Measurements from ENCODE around the gene GALC.
"Not testable (repeated sequence)": the region's sequence is repeated elsewhere in the genome, so short reads cannot be mapped to it uniquely, and the experiment has no call there.

GALC gene

DNA sequence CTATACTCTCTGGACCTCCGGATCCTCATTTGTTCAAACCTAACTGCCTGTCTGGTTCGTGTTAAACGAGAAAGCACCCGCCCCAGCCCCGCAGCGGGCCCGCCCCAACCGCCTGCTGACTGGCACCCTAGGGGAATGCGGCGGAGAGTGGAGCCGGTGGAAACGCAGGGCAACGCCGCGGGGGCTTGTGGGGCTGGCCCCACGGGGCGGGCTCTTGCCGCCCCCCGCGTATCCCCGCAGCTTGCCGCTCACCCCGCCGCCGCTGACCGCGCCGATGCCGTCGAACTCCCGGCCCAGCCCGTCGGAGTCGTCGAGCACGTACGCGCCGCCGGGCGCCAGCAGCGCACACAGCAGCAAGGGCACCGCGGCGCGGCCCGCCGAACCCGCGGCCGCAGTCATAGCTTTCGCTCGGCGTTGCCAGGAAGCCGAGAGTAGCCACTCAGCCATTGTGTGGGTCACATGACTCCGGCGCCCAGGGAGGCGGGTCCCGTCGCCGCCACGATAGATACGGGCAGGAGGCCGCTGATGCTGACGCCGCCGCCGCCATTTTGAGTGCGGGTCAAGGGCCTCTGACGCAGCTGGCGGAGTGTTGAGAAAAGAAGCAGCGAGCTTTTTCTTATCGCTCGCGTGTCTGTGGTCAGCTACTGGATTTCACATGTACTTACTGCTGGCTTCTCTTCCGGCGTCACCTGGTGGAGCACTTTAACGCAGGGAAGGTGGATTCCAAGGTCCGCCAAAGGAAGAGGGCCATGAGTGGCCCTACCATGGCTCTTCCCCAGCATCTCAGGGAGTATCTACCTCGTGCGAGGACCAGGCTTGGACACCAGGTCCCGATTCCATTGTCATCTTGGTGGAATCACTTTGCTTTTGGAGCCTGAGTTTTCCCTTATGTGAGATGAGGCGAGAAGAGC, at the start of gene GALC:
Gene GALC (minus strand): TSS at position 465 of the 911 bp plus-strand sequence. CDS start 18 bp downstream, at position 447.
- peak; percentile 91 for DNase-seq

DNA sequence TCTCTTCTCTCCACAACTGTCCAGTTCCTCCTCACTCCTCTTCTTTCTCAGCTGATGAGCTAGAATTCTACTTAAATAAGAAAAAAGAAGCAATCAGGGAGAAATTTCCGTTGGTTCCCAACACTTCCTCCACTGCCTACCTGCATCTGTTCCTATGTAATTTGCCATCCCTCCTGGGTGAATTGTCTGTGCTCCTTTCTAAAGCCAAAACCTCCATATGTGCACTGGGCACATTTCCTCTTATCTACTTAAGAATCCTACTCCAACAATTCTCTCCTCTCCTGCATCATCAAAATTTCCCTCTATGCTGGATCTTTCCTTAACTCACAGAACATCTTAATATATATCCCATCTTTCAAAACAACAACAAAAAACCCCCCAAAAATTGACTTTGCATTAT, 47.2 kb upstream of the GALC start:
- DNase-seq = no peak

DNA sequence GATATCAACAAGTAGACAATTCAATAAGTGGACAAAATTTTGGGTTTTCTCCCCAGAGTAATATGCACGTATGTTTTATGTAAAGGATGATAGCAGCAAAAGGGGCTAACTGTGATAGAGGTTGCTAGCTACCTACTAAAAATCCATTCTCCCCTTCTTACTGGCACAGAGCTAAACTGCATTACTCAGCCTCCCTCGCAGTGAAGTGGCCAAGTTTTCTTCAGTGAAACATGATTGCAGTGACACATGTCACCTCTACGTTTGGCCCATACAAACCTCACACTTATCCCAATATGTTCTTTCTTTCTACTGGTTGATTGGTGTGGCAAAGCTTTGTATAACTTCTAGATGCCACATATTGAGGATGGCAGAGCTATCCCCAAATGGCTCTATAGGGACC, 46.2 kb upstream of the GALC start:
- no peak for DNase-seq

DNA sequence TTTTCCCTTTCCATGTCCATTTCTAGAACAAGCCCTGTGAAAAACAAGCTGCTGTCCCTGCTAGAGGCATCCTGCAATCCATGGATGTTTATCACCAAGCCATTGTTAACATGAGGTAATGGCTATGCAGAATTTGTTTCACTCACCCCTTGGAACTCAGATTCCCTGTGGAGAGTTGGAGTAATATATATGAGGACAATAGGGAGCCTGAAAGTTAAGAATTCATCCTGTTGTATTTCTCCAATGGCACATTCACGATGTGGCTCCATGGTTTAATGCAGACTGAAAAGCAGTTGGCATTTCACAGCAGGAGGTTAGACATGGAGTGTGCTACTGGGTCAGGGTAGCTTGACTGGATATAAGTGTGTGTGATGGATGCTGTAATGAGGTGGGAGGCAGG, 44.3 kb upstream of the GALC start:
- no peak for DNase-seq

DNA sequence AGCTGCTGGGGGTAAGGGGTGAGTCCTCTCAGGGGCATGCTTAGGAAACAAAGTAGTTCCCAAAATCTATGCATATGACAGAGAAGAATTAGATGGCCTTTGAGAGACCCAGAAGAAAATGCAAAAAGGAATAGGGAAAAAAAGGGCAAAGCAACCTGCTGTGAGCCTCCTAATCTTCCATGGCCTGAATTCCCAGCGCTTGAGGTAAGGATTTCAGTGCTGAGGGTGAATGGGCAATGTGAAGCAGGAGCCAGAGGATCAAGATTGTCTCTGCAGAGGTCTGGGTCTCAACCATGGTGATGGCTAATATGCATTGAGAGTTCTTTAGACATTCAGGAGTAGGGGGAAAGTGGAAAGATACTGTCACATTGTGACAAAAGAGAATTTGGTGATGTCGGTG, 43.4 kb upstream of the GALC start:
- no peak for DNase-seq

DNA sequence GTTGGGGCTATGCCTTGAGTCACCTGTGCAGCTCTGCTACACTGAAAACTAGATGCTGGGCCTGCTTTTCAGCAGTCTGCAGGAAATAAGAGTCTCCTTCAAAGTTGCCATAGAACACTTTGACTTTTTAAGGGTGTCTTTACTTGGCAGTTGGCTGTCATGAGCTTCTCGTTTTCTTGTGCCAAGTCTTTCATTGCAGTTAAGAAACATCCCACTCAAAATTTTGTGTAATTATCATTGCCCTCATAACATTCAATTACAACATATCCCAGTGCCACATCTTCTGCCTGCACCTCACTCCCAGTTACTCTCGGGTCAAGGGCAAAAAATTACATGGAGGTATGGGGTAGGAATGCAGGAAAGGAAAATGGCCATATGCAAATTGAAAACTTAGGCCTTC, 41.1 kb upstream of the GALC start:
- DNase-seq = no peak

DNA sequence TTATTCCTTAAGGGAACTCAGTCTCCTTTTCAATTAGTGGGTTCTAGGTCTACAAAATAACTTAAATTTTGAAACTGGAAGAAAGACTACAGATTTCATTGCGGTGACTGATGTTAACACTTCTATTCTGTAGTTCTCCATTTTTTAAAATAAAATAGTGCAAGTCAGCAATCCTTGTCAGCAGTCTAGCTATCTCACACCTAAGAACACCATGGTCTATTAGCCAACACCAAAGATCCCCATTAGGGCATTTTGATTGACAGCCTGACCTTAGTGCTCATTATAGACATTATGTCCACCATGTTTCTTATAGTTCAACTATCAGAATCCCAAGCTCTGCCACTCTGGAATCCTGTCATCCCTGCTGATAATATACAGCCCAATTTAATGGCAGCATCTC, 39.4 kb upstream of the GALC start:
- DNase-seq = no peak

DNA sequence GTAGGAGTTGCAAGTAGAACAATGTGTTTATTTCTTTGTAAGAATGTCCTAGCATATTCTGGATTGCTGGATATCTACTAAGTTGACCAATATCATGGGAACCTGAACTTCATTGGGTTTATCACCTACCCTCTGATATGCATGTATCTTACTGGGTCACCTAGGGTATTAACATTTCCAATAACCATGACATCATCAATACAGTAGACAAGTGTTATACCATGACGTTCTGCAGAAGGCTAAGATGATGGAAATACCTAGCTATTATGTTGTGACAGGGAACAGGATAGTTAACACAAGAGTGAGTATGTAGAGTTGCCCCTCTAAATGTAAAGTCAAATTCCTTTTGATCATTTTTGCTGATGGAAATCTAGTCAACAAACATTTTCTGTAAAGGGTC, 37.9 kb upstream of the GALC start:
- DNase-seq = no peak

DNA sequence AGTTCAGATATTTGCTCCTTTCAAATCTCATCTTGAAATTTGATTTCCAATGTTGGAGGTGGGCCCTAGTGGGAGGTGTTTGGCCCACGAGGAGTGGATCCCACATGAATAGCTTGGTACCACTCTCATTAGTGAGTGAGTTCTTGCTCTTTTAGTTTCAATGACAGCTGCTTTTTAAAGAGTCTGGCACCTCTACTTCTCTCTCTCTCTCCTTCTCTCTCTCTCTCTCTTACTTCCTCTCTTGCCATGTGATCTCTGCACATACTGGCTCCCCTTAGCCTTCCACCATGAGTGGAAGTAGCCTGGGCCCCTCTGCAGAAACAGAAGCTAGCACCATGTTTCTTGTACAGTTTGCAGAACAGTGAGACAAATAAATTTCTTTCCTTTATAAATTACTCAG, 37.1 kb upstream of the GALC start:
- no peak for DNase-seq

DNA sequence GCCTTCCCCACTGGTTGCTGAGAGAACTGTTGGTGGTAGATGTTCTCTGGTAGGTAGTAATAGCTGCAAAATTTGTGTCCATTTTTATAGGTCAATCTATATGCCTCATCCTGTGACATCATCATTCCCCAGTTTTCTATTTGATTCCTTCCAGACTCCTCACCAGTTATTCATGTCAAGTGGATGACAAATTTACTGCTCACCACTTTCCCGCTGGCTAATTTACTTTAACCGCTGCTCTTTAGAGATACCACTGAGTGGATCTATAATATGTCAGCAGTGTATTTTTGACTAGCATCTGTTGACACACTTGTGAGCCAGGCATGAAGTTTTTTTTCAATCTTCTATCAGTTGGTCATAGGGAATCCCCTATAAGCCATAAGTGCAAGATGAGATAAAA, 36.5 kb upstream of the GALC start:
- DNase-seq = no peak

DNA sequence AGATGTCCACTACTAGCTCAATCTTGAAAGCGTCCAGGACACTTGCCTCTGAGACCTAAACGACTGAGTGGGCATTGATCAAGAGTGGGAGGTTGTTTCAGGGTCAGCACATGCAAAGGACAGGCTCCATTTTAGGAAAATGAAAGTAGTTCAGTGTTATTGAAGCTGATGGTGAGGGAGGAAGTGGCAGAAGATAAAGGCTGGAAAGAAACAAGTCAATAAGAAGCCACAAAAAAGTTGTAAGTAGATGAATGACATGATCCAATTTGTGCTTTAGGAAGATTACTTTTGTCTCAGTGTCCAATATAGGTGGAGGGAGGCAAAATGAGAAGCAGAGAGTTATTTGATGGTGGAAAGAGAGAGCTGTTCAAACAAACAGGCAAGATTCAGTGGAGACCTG, 33.9 kb upstream of the GALC start:
- no peak for DNase-seq

DNA sequence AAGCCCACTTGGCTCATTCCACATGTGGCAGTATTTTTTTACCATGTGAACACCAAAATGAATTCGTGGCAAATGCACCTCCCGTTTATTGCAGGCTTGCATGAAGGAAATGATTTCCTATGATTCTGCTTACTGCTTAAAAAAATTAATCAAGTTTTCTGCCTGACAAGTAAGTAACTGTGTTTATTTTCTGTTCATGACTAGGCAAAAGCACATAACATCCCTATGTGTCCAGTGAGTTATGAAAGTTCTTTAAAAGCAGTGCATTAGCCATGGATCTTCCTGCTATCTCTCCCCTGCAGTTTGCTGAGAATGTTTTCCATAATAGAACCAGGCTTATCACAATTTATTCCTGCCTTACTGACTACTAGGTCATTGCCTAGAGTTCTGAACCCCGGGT, 32.3 kb upstream of the GALC start:
- no peak for DNase-seq

DNA sequence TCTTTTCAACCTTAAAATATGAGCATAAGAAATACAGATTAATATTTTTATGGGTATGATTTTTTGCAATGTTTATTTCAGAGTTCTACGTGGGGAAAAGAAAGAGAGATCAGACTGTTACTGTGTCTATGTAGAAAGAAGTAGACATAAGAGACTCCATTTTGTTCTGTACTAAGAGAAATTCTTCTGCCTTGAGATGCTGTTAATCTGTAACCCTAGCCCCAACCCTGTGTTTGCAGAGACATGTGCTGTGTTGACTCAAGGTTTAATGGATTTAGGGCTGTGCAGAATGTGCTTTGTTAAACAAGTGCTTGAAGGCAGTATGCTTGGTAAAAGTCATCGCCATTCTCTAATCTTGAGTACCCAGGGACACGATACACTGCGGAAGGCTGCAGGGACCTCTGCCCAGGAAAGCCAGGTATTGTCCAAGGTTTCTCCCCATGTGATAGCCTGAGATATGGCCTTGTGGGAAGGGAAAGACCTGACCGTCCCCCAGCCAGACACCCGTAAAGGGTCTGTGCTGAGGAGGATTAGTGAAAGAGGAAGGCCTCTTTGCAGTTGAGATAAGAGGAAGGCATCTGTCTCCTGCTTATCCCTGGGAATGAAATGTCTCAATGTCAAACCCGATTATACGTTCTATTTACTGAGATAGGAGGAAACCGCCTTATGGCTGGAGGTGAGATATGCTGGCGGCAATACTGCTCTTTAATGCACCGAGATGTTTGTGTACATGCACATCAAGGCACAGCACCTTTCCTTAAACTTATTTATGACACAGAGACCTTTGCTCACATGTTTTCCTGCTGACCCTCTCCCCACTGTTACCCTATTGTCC, 31.5 kb upstream of the GALC start:
- DNase-seq = not testable (repeated sequence)

DNA sequence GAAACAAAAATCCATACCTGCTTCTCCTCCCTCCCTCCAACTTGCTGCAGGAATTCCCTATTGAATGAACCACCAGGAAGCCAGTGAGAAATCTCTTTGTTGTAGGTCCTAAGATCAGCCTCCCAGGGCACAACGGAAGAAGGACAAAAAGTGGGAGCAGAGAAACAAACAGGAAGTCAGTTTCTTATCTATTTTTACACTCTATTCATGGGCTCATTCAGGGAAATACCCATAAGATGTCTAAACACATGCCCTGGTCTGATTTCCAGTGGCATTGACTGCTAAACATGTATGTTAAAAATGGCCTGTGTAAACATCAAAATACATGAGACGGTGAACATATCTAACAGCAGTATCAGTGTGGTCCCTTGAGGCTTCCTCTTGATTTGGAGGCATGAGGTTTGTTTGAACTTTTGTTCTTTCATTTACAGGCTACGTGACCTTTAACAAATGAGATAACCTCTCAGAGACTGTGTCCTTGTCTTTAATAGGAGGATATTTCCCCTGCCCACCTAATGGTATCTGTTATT, 30.7 kb upstream of the GALC start:
- no peak for DNase-seq

DNA sequence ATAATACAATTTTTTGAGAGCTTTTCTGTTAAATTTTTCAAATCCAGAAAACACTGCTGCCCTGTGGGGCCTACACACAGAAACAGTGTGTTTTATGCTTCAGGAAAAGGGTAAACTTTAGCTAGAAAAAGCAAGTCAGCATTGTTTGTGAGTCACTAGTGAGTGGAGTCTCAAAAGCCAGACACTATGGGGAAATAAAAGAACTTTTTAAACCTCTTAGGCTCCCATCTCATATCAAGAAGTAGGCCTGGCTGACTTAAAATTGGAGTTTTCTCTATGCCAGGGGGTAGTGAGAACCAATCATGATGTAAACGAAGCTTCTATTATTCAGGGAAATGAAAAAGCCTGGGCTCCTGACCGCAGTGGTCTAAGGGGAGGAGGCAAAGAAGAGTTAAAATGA, 24.6 kb upstream of the GALC start:
- DNase-seq = no peak

DNA sequence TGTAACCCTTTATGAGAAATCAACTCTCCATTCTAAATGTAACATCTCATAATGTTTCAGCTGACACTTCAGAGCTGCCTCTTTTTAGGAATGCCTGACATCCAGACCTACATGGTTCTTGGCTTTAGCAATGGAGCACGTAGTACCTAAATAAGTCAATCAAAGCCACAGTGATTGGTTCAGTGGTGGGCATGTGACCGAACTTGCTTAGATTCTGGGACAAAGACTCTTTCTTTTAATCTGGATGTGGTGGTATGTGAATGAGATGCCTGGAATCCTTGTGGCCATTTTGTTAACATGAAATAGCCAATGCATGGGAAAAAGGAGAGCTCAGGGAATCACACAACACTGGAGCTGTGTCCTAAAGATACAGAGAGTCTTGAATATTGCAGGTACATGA, 23.8 kb upstream of the GALC start:
- no peak for DNase-seq

DNA sequence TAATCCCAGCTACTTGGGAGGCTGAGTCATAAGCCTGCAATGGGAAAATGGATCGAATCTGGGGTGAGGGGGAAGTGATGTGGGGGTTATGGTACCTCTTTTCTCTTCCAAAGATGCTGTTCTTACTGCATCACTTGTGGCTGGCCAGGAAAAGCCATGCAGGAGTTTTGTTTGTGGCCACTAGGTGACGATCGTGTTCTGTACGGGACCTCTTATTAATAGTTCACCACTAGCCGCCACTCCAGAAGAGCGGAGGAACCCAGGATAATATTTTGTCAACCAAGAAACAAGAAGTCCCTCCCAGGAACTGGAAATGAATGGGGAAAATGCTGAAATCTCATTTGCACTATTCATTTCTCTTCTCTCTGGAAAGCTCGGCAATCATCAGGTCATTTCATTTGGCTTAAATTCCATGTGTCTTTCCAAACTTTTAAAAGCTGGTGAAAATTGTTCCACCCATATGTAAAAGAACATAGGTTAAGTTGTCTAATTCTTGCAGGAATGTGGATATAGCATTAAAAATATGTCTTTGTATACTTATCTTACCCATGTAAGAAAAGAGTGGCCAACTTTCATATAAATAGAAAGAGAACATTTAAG, 20.9 kb upstream of the GALC start:
- peak; percentile 11 to 22 for DNase-seq

DNA sequence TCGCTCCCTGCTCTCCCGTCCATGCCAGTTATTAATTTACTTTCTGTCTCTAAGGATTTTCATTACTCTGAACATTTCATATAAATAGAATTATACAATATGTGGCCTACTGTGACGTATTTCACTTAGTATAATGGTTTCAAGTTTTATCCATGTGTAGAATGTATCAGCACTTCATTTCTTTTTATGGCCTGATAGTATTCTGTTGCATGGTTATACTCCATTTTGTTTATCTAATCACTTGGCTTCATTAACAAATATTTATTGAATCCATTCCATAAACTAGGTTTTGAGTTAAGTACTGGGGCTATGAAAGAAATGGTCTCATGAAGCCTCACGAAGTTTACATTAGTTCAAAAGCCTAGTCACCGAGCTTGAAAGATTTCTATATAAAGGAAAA, 19.5 kb upstream of the GALC start:
- DNase-seq = no peak

DNA sequence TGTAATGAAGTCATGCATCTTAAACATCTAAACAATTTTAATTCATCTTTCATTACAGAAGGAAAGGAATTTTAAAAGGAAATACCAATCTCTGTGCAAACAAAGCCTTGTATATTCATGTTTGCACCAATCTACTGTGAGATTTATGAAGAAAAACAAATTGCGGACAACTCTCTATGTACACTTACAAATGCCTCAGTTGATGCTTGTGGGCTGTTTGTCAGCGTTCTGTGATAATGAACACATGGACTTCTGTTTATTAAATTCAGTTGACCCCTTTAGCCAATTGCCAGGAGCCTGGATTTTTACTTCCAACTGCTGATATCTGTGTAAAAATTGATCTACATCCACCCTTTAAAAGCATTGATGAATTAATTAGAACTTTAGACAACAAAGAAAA, 17.3 kb upstream of the GALC start:
- DNase-seq = no peak

DNA sequence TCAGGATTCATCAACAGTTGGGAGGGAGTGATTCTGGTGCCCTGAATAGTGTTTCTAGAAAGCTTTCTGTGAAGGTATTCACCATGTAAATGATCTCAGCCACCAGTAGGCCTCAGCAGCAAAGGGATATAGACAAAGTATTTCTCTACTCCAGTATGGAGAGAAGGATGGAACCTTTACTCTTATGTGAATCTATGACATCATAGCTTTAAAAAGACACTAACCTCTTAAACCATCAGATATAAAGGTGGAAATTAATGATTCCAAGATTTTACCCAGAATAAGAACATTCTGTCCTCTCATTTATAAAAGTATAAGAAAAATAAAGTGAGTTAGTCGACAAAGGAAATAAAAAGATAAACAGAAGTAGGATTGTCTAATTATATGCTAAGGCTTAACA, 16.5 kb upstream of the GALC start:
- no peak for DNase-seq

DNA sequence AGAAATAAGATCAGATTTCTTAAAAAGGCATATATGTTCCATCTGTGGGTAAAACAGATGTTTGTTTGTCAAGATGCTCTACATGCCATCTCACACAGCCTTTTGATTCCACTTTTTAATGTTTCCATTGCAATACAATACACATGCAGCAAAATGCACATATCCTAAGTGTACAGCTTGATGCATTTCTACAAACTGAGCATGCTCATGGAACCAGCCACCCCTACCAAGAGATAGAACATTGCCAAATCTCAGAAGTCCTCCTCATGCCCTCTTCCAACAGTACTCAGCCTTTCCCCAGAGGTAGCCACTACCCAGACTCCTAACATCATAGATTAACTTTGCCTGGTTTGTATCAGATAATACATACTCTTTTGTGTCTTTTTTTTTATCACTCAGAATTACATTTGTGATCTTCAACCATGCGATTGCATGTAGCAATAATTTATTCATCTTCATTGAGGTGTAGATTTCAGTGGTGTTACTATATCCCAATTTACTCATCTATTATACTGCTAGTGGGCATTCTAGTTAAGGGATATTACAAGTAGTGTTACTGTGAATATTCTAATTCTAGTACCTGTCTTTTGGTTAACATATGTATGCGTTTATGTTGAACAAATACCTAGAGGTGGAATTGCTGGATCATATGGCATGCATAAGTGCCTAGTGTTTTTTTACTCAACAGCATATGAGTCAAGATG, 15.2 kb upstream of the GALC start:
- no peak for DNase-seq

DNA sequence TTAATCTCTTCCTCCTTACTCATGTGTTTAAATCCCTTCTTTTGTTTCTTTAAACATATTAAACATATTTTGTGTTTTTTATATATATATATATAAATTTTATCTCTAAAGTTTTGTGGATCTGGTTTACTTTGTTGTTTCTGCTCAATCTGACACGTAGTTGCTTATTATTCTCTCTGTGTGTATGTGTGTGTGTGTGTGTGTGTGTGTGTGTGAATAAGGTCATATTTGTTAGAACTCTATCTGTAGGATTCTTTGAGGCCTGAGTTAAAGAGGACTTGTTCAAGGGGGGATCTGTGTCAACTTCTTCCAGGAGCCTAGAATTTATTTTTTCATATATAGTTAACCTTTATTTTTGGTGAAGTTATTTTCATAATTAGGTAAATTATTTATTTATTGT, 14.6 kb upstream of the GALC start:
- no peak for DNase-seq
